ENCODE measurements around the gene ILK.

ILK gene

DNA sequence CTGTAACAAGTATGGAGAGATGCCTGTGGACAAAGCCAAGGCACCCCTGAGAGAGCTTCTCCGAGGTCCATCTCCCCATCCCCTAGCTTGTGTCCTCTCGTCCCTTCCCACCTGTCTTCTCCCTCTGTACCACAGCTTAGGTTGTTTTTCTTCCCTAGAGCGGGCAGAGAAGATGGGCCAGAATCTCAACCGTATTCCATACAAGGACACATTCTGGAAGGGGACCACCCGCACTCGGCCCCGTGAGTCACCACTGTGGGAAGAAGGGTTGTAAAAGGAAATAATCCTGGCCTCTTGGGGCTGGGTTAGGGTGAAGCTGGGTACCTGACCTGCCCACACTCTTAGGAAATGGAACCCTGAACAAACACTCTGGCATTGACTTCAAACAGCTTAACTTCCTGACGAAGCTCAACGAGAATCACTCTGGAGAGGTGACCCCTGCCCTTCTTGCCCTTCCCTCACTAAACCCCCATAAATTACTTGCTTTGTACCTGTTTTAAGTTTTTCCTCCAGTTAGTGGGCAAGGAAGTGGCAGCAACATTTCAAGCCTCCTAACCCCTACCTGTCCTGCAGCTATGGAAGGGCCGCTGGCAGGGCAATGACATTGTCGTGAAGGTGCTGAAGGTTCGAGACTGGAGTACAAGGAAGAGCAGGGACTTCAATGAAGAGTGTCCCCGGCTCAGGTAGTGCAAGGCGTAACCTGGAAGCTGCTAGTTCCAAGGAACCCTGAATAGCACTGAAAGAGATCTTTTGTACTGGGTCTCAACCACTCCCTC lies 5.3 kb downstream of the ILK start:
- Mint-ChIP-seq H3K27ac (peak overlapping the region; percentile 95), H3K9me3 (ENCODE audit: low read depth) (no peaks in the 10 kb centered on the region), H3K4me3 (no peak overlapping the region), H3K4me1 (ENCODE audit: low read depth) (peaks cover 42% of the 10 kb centered on the region), H3K27me3 (no peaks in the 10 kb centered on the region), H3K36me3 (no peaks in the 10 kb centered on the region)

DNA sequence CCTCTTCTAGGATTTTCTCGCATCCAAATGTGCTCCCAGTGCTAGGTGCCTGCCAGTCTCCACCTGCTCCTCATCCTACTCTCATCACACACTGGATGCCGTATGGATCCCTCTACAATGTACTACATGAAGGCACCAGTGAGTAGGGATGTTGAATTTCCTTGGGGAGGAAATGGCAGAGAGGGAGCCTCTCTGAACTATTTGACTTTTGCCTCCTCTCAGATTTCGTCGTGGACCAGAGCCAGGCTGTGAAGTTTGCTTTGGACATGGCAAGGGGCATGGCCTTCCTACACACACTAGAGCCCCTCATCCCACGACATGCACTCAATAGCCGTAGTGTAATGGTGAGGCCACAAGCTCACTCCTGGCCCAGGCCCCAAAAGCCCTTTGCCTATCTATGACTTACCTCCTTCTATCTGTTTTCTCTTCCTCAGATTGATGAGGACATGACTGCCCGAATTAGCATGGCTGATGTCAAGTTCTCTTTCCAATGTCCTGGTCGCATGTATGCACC lies 6.0 kb downstream of the ILK start:
- Mint-ChIP-seq H3K9me3 (ENCODE audit: low read depth) (no peaks in the 10 kb centered on the region), H3K36me3 (no peaks in the 10 kb centered on the region), H3K27me3 (no peaks in the 10 kb centered on the region), H3K4me3 (peak overlapping the region; percentile 97), H3K27ac (peak overlapping the region; percentile 95), H3K4me1 (ENCODE audit: low read depth) (peaks cover 42% of the 10 kb centered on the region)

- H3K4me1 Mint-ChIP-seq (ENCODE audit: low read depth), result peaks cover 43% of the 10 kb centered on the region
- H3K4me3 Mint-ChIP-seq, result peak overlapping the region; percentile 97
- H3K36me3 Mint-ChIP-seq, result no peaks in the 10 kb centered on the region
- no peaks in the 10 kb centered on the region for H3K9me3 Mint-ChIP-seq (ENCODE audit: low read depth)
- H3K27ac Mint-ChIP-seq, result peak overlapping the region; percentile 95
- no peaks in the 10 kb centered on the region for H3K27me3 Mint-ChIP-seq
Measured at GRCh38 chr11:6610591-6610990, 7.0 kb downstream of the ILK start.

DNA sequence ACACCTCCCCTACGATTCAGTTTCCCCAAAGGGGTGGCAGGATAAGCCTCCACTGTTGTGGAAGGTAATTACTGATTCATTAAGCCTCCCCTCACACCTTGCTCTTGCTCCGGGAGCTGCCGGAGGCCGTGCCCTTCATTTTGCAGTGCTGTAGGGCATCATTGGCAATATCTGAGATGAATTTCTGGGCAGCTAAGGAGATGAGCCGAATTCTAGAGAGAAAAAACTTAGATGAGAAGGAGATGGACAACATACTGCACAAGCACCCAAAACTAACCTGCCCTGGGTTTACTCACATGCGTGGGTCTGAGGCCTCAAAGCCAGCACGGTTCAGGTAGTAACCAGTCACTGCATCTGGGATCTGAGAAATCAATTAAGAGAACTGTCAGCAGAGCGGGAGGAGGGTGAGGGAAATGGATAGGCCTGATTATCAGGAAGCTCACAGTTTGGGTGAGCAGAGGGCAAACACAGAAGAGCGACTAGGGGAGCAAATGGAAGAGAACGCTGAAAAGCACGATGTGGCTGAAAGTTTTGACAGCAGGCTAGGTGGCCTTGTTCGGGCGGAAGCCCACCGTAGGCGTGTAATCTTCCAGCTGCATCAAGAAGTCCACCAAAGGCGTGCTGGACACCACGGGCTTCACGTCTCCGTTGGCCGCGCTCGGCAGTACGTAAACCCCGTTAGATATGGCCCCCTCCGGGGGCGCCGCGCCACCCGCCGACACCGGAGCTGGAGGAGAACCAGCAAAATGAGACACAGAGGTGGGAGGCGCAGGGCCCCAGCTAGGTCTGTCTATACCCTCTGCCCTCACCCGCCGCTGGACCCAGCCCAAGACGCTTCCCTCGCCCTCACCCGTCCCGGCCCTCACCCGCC lies 7.8 kb downstream of the ILK start:
- no peaks in the 10 kb centered on the region for H3K9me3 Mint-ChIP-seq (ENCODE audit: low read depth)
- no peaks in the 10 kb centered on the region for H3K27me3 Mint-ChIP-seq
- peak overlapping the region; percentile 95 for H3K27ac Mint-ChIP-seq
- H3K4me1 Mint-ChIP-seq (ENCODE audit: low read depth), result peaks cover 47% of the 10 kb centered on the region
- no peaks in the 10 kb centered on the region for H3K36me3 Mint-ChIP-seq
- peak overlapping the region; percentile 97 for H3K4me3 Mint-ChIP-seq

- no peaks in the 10 kb centered on the region for H3K36me3 Mint-ChIP-seq
- no peak overlapping the region for H3K27ac Mint-ChIP-seq
- H3K9me3 Mint-ChIP-seq (ENCODE audit: low read depth), result no peaks in the 10 kb centered on the region
- H3K4me1 Mint-ChIP-seq (ENCODE audit: low read depth), result peaks cover 51% of the 10 kb centered on the region
- H3K4me3 Mint-ChIP-seq, result peak overlapping the region; percentile 97
- no peaks in the 10 kb centered on the region for H3K27me3 Mint-ChIP-seq
Measured at GRCh38 chr11:6611963-6612212, 8.3 kb downstream of the ILK start.

DNA sequence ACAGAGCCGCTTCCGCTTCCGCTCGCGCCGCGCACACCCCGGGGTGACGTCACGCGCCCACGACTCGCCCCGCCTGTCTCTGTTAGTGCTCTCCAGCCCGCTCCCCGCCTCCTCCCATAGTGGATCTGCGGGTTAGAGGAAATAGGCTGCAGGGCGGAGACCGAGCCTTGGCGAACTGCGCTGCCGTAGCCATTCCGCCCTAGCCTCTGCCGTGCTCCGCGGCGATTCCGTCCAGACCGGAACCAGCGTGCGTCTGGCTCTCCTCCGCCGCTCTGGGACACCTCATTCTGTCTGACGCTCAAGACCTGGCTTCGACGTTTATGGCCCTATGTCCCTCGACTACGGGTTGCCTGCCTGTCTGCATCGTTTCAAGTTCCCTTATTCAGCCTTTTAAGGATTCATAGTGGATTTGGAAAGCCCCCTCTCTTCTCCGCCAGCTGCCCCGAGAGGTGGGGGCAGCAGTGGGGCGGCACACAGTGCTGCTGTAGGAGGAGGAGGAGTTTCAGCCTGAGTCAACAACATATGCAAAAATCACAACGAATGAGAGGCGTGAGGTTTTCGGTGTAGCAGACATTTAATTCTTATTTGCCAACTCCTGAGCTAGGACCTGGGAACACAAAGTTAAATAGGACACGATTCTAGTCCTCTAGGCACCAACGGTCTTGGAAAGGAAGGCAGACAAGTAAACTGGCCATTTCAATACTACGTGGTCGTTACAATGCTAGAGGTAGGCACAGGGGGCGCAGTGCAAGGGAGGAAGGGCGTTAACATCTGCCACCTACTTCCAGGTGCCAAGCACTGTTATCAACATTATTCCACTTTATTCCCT lies 8.9 kb downstream of the ILK start, which contains the start of gene TAF10:
Gene TAF10, minus strand, starts transcription at position 4 of the 829 bp plus-strand sequence. CDS start 27 bp downstream, outside the sequence.
- Mint-ChIP-seq H3K27me3 (no peaks in the 10 kb centered on the region), H3K36me3 (no peaks in the 10 kb centered on the region), H3K4me3 (peak within 1 kb of the TSS; percentile 97), H3K4me1 (ENCODE audit: low read depth) (peaks cover 46% of the 10 kb centered on the region), H3K27ac (peak within 1 kb of the TSS; percentile 95), H3K9me3 (ENCODE audit: low read depth) (no peaks in the 10 kb centered on the region)

- H3K9me3 Mint-ChIP-seq (ENCODE audit: low read depth), result no peaks in the 10 kb centered on the region
- no peak overlapping the region for H3K4me3 Mint-ChIP-seq
- no peaks in the 10 kb centered on the region for H3K27me3 Mint-ChIP-seq
- no peak overlapping the region for H3K27ac Mint-ChIP-seq
- peaks cover 35% of the 10 kb centered on the region for H3K4me1 Mint-ChIP-seq (ENCODE audit: low read depth)
- no peaks in the 10 kb centered on the region for H3K36me3 Mint-ChIP-seq
Measured at GRCh38 chr11:6613496-6613895, 9.9 kb downstream of the ILK start.

GRCh38 chr11:6614446-6614845 lies 10.9 kb downstream of the ILK start:
- no peak overlapping the region for H3K27ac Mint-ChIP-seq
- H3K9me3 Mint-ChIP-seq (ENCODE audit: low read depth), result no peaks in the 10 kb centered on the region
- H3K36me3 Mint-ChIP-seq, result no peaks in the 10 kb centered on the region
- H3K27me3 Mint-ChIP-seq, result no peaks in the 10 kb centered on the region
- H3K4me1 Mint-ChIP-seq (ENCODE audit: low read depth), result peaks cover 27% of the 10 kb centered on the region
- no peak overlapping the region for H3K4me3 Mint-ChIP-seq

DNA sequence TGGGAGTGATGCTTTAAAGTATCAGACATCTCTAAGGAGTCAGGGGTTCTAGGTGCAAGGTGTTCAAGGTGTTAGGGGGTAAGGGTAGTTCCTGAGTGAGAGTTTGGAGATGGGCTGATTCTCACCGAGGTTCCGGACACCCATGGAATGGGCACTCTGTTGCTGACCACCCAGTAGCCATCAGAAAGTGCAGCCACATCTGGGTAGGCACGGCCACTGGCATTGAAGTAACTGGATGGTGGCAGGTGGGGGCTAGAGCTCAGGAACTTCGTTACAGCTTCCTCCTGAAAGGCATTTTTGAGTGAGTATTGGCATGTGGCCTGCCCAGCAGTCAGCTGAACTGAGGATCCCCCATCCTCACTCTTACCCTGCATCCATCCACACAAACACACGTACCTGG lies 11.5 kb downstream of the ILK start:
- Mint-ChIP-seq H3K27me3 (no peaks in the 10 kb centered on the region), H3K27ac (no peak overlapping the region)

GRCh38 chr11:6615882-6616585 lies 12.5 kb downstream of the ILK start:
- Mint-ChIP-seq H3K9me3 (ENCODE audit: low read depth) (no peaks in the 10 kb centered on the region), H3K36me3 (no peaks in the 10 kb centered on the region), H3K4me1 (ENCODE audit: low read depth) (peaks cover 14% of the 10 kb centered on the region), H3K4me3 (no peak overlapping the region), H3K27me3 (no peaks in the 10 kb centered on the region), H3K27ac (peak overlapping the region; percentile 16)

More for the DNA sequence above, 11.5 kb downstream of the ILK start:
- no peak overlapping the region for H3K4me3 Mint-ChIP-seq
- H3K36me3 Mint-ChIP-seq, result no peaks in the 10 kb centered on the region
- no peaks in the 10 kb centered on the region for H3K9me3 Mint-ChIP-seq (ENCODE audit: low read depth)
- peaks cover 22% of the 10 kb centered on the region for H3K4me1 Mint-ChIP-seq (ENCODE audit: low read depth)

DNA sequence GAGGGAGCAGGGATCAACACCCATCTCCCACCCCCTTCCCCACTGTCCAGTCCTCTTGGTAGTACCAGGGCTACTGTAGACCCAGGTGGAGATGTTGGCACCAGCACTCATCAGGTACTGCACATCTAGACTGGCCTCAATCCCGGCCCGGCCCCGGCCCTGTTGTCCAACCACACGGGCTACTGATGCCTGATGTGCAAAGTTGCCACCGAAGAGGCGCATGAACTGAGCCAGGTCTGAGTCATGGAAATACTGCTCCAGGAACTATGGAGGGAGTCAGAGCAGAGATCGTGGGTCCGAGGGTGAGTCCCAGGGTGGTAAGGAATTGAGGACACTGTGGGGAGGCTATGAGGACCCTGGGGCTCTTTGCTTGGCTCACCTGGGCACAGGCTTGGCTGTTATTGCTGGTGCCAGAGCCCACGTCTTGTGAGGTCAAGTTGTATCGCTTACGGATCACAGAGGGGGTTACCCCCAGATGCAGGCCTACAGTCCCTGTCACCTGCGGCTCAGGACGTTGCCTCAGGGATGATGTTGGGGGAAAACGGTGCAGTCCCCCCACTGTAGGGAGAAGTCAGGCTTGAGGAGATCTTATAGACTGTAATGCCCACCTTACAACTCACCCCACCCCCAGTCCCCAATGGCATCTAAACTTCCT lies 13.1 kb downstream of the ILK start:
- Mint-ChIP-seq H3K27ac (peak overlapping the region; percentile 16), H3K4me3 (peak overlapping the region; percentile 31)

GRCh38 chr11:6617315-6617781 lies 13.8 kb downstream of the ILK start:
- Mint-ChIP-seq H3K36me3 (no peaks in the 10 kb centered on the region), H3K27ac (no peak overlapping the region), H3K4me1 (ENCODE audit: low read depth) (peaks cover 9% of the 10 kb centered on the region), H3K4me3 (no peak overlapping the region), H3K27me3 (no peaks in the 10 kb centered on the region), H3K9me3 (ENCODE audit: low read depth) (no peaks in the 10 kb centered on the region)

More for the DNA sequence above, 13.1 kb downstream of the ILK start:
- Mint-ChIP-seq H3K9me3 (ENCODE audit: low read depth) (no peaks in the 10 kb centered on the region), H3K27me3 (no peaks in the 10 kb centered on the region), H3K36me3 (no peaks in the 10 kb centered on the region), H3K4me1 (ENCODE audit: low read depth) (peaks cover 9% of the 10 kb centered on the region)

GRCh38 chr11:6618117-6619003 lies 14.8 kb downstream of the ILK start:
- H3K9me3 Mint-ChIP-seq (ENCODE audit: low read depth), result no peaks in the 10 kb centered on the region
- H3K4me3 Mint-ChIP-seq, result no peak overlapping the region
- no peak overlapping the region for H3K27ac Mint-ChIP-seq
- H3K27me3 Mint-ChIP-seq, result no peaks in the 10 kb centered on the region
- H3K4me1 Mint-ChIP-seq (ENCODE audit: low read depth), result peaks cover 9% of the 10 kb centered on the region
- H3K36me3 Mint-ChIP-seq, result no peaks in the 10 kb centered on the region

Measured in activated naive CD8-positive, alpha-beta T cell (primary cell).